K562 (cell line): ENCODE data around the gene BRICD5. TPM values are rescaled to one million over a fixed set of nuclear protein-coding genes. Genes with fewer than 3 reads are reported as not detected.

Experiments used
- ETS2 ChIP-seq: IDR thresholded peaks from 2 replicates; pipeline ENCODE4 v1.6.1; 2016; ENCODE audit warnings: borderline replicate concordance, missing genetic modification characterization, mild to moderate bottlenecking, moderate library complexity, missing compliant biosample characterization; ENCODE audit not compliant: poor library complexity, severe bottlenecking
- NONO ChIP-seq, 2 experiments: fragments of 200-400 bp in 1 of 2; fragments of 450-650 bp in 1 of 2; formaldehyde crosslinking in 1 of 2; IDR thresholded peaks; 2 replicates each; pipeline ENCODE4 v1.6.1; 2017; ENCODE audit warnings: low read depth in 2 of 2, mild to moderate bottlenecking in 2 of 2, moderate library complexity in 2 of 2, low read length in 1 of 2
- NR3C1 ChIP-seq: sonication (generic); formaldehyde crosslinking; IDR thresholded peaks from 2 replicates; pipeline ENCODE4 v1.8.1; 2022; ENCODE audit warnings: missing genetic modification reagents
- PHTF2 ChIP-seq: fragments of 250-450 bp; sonication (Bioruptor Pico); IDR thresholded peaks from 2 replicates; pipeline ENCODE4 v1.5.0; 2021; ENCODE audit warnings: mild to moderate bottlenecking
- PYGO2 ChIP-seq: fragments of 450-650 bp; IDR thresholded peaks from 2 replicates; pipeline ENCODE4 v1.6.1; 2016; ENCODE audit warnings: mild to moderate bottlenecking, missing genetic modification characterization, moderate library complexity, missing compliant biosample characterization
- RBM15 ChIP-seq: fragments of 200-400 bp; formaldehyde crosslinking; IDR thresholded peaks from 2 replicates; pipeline ENCODE4 v1.6.1; 2018; ENCODE audit warnings: mild to moderate bottlenecking, low read length, moderate library complexity; ENCODE audit not compliant: insufficient read depth
- SIX5 ChIP-seq, 2 experiments: IDR thresholded peaks; 2 replicates each; pipeline ENCODE4 v1.6.1; 2011; ENCODE audit warnings: low read length in 2 of 2, borderline replicate concordance in 1 of 2, low read depth in 1 of 2, mild to moderate bottlenecking in 1 of 2, moderate library complexity in 1 of 2; ENCODE audit not compliant: insufficient read depth in 1 of 2
- SMARCA5 ChIP-seq: fragments of 450-650 bp; IDR thresholded peaks from 2 replicates; pipeline ENCODE4 v1.6.1; 2016
- SP1 ChIP-seq: sonication (generic); formaldehyde crosslinking; IDR thresholded peaks from 2 replicates; pipeline ENCODE4 v1.8.1; 2022; ENCODE audit warnings: mild to moderate bottlenecking, missing genetic modification reagents
- SRSF7 ChIP-seq: fragments of 200-400 bp; formaldehyde crosslinking; optimal IDR thresholded peaks from 2 replicates; pipeline ENCODE3; 2017; ENCODE audit warnings: mild to moderate bottlenecking, low read depth, low read length
- TCF7L2 ChIP-seq: fragments of 150-350 bp; IDR thresholded peaks from 2 replicates; pipeline ENCODE4 v1.6.1; 2016; ENCODE audit warnings: low read depth, mild to moderate bottlenecking, low read length, moderate library complexity
- ZNF124 ChIP-seq: sonication (generic); formaldehyde crosslinking; IDR thresholded peaks from 2 replicates; pipeline ENCODE4 v1.8.1; 2022; ENCODE audit warnings: missing genetic modification reagents
- ZNF444 ChIP-seq: fragments of 250-450 bp; sonication (Bioruptor Pico); IDR thresholded peaks from 2 replicates; pipeline ENCODE4 v1.4.0; 2020; ENCODE audit warnings: mild to moderate bottlenecking, moderate library complexity
- ZNF57 ChIP-seq: fragments of 450-650 bp; formaldehyde crosslinking; IDR thresholded peaks from 2 replicates; pipeline ENCODE4 v1.4.0; 2020; ENCODE audit warnings: mild to moderate bottlenecking, moderate library complexity
- ZNF696 ChIP-seq: fragments of 250-450 bp; sonication (Bioruptor Pico); conservative IDR thresholded peaks from 2 replicates; pipeline ENCODE4 v1.4.0; 2020; ENCODE audit warnings: mild to moderate bottlenecking, moderate library complexity
- polyA plus RNA-seq, 8 experiments: library from polyadenylated mRNA; depleted of rRNA in 4 of 8; stranded (reverse) in 5 of 8; unstranded in 3 of 8; fragments of >200 nt; fragmentation: Nextera tagmentation in 2 of 8; fragmentation: Illumina TruSeq in 1 of 8; extraction: Ambion mirVana in 2 of 8; extraction: Trizol in 1 of 8; gene quantifications; 2 replicates each; pipeline versions ENCODE4 v1.2.1 to v1.2.3, GENCODE V29; 2011 to 2014; ENCODE audit warnings: inconsistent platforms in 1 of 8, missing spikeins in 1 of 8
- total RNA-seq, 7 experiments: library from RNA; depleted of rRNA in 6 of 7; stranded (reverse); fragments of >200 nt in 6 of 7; fragmentation: Illumina TruSeq in 2 of 7; extraction: Trizol in 2 of 7; gene quantifications; 2 replicates each; pipeline versions ENCODE4 v1.2.1 to v1.2.3, GENCODE V29; 2011 to 2021; ENCODE audit warnings: low replicate concordance in 1 of 7
- TF ChIP-seq, protein P1 (sequence below), 2 experiments: fragments of 450-650 bp; IDR thresholded peaks; 2 replicates each; pipeline ENCODE4 v1.6.1; 2016
- TF ChIP-seq, protein P2 (sequence below): fragments of 450-650 bp; IDR thresholded peaks from 2 replicates; pipeline ENCODE4 v1.6.1; 2016; ENCODE audit warnings: low read depth, mild to moderate bottlenecking, moderate library complexity
- TF ChIP-seq, protein P3 (sequence below): sonication (generic); formaldehyde crosslinking; IDR thresholded peaks from 2 replicates; pipeline ENCODE4 v1.8.1; 2023; ENCODE audit warnings: missing genetic modification reagents, mild to moderate bottlenecking, borderline replicate concordance
- TF ChIP-seq, protein P4 (sequence below): fragments of 450-650 bp; formaldehyde crosslinking; IDR thresholded peaks from 2 replicates; pipeline ENCODE4 v1.4.0; 2020; ENCODE audit warnings: mild to moderate bottlenecking, moderate library complexity

BRICD5 gene
- total and polyA plus RNA-seq, 9 of the 15 experiments (the other 6 are each of a cell fraction or from before 2014, with no cell fraction given) = 0.24 to 15.1 (median 2.4) TPM; not detected in 1

DNA sequence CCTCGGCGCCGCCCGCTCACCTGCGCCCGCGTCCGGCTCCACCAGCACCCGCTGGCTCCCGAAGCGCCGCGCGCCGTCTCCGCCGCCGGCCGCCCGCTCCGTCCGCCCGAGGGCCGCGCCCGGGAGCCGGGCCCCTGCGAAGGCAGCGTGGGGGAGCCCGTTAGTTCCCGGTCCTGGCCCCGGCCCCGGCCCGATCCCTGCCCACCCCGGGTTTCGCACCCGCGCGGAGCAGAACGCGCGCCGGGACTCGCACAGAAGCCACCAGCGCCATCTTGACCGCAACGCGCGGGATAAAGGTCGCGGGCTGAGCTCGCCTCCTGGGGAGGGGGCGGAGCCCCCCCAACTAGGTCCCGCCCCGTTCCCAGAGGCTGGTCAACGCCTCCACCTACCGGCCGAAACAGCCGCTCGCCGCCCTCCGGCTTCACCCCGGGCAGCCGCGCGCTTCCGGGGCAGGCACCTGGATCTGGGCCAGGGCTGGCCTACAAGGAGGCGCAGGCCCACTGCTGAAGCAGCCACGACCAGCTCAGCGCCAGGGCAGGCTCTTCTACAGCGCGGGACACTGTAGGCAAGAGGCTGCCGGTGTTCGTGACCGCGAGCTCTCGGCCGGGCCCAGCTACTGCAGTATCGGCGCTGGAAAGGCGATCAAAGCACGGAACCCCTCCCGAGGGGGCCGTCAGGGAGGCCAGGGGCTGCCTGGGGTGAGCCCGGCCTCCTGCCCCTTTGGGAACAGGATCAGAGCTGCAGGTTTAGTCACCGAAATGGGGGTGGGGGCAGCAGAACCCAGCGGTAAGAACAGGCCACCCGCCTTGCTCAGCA, 40.8 kb upstream of the BRICD5 start, which contains the start of gene ECI1 (continued):
- TF ChIP-seq ZNF696 (CRISPR knock-in tag) (no peak), SP1 (CRISPR knock-in tag) (peak; percentile 96), PHTF2 (no peak), TCF7L2 (no peak), RBM15 (no peak), SRSF7 (no peak), ETS2 (no peak), PYGO2 (no peak), SMARCA5 (no peak), NR3C1 (CRISPR knock-in tag) (no peak), ZNF124 (CRISPR knock-in tag) (no peak), SIX5 (IDR thresholded peaks at IDR 0.05; ENCODE audit: borderline replicate concordance in 1 of 2, insufficient read depth in 1 of 2, low read depth in 1 of 2, low read length in 2 of 2) (no peak), NONO (IDR thresholded peaks at IDR 0.05; ENCODE audit: low read depth in 2 of 2, low read length in 1 of 2) (peak in 1 of 2 experiments; percentile 89; a peak in 3 of 4 replicates), ZNF57 (CRISPR knock-in tag) (no peak), ZNF444 (CRISPR knock-in tag) (no peak)
- TF ChIP-seq, protein P1, sequence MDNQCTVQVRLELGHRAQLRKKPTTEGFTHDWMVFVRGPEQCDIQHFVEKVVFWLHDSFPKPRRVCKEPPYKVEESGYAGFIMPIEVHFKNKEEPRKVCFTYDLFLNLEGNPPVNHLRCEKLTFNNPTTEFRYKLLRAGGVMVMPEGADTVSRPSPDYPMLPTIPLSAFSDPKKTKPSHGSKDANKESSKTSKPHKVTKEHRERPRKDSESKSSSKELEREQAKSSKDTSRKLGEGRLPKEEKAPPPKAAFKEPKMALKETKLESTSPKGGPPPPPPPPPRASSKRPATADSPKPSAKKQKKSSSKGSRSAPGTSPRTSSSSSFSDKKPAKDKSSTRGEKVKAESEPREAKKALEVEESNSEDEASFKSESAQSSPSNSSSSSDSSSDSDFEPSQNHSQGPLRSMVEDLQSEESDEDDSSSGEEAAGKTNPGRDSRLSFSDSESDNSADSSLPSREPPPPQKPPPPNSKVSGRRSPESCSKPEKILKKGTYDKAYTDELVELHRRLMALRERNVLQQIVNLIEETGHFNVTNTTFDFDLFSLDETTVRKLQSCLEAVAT (IDR thresholded peaks at IDR 0.05) = peak in 1 of 2 experiments; percentile 79; a peak in 2 of 4 replicates
- TF ChIP-seq, protein P2, sequence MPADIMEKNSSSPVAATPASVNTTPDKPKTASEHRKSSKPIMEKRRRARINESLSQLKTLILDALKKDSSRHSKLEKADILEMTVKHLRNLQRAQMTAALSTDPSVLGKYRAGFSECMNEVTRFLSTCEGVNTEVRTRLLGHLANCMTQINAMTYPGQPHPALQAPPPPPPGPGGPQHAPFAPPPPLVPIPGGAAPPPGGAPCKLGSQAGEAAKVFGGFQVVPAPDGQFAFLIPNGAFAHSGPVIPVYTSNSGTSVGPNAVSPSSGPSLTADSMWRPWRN = no peak
- TF ChIP-seq, protein P3, sequence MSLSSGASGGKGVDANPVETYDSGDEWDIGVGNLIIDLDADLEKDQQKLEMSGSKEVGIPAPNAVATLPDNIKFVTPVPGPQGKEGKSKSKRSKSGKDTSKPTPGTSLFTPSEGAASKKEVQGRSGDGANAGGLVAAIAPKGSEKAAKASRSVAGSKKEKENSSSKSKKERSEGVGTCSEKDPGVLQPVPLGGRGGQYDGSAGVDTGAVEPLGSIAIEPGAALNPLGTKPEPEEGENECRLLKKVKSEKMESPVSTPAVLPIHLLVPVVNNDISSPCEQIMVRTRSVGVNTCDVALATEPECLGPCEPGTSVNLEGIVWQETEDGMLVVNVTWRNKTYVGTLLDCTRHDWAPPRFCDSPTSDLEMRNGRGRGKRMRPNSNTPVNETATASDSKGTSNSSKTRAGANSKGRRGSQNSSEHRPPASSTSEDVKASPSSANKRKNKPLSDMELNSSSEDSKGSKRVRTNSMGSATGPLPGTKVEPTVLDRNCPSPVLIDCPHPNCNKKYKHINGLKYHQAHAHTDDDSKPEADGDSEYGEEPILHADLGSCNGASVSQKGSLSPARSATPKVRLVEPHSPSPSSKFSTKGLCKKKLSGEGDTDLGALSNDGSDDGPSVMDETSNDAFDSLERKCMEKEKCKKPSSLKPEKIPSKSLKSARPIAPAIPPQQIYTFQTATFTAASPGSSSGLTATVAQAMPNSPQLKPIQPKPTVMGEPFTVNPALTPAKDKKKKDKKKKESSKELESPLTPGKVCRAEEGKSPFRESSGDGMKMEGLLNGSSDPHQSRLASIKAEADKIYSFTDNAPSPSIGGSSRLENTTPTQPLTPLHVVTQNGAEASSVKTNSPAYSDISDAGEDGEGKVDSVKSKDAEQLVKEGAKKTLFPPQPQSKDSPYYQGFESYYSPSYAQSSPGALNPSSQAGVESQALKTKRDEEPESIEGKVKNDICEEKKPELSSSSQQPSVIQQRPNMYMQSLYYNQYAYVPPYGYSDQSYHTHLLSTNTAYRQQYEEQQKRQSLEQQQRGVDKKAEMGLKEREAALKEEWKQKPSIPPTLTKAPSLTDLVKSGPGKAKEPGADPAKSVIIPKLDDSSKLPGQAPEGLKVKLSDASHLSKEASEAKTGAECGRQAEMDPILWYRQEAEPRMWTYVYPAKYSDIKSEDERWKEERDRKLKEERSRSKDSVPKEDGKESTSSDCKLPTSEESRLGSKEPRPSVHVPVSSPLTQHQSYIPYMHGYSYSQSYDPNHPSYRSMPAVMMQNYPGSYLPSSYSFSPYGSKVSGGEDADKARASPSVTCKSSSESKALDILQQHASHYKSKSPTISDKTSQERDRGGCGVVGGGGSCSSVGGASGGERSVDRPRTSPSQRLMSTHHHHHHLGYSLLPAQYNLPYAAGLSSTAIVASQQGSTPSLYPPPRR (CRISPR knock-in tag) = 0 out of 2 replicates have a peak, but pooled peaks have one; percentile 77
- TF ChIP-seq, protein P4, sequence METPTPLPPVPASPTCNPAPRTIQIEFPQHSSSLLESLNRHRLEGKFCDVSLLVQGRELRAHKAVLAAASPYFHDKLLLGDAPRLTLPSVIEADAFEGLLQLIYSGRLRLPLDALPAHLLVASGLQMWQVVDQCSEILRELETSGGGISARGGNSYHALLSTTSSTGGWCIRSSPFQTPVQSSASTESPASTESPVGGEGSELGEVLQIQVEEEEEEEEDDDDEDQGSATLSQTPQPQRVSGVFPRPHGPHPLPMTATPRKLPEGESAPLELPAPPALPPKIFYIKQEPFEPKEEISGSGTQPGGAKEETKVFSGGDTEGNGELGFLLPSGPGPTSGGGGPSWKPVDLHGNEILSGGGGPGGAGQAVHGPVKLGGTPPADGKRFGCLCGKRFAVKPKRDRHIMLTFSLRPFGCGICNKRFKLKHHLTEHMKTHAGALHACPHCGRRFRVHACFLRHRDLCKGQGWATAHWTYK (CRISPR knock-in tag) = 0 out of 2 replicates have a peak, but pooled peaks have one; percentile 14
